Measurements from ENCODE around the gene GRIN2A. TPM values are rescaled to one million over a fixed set of nuclear protein-coding genes. Genes with fewer than 3 reads are reported as not detected.

The GRIN2A gene
- total RNA-seq (1.1 TPM), polyA plus RNA-seq (0.25 TPM)
- long read RNA-seq, donor 1 = 0 reads
- long read RNA-seq, donor 2 = 0 reads
- long read RNA-seq, donor 3 = 0 reads
- long read RNA-seq, donor 4 = 0 reads
- long read RNA-seq, donor 5 = 0 reads
- long read RNA-seq, donor 6 = 0 reads
- long read RNA-seq, donor 7 = 0 reads
- long read RNA-seq, donor 8 = 0 reads
- long read RNA-seq, donor 9 = 0 reads
- long read RNA-seq, donor 10 = 0 reads

- Histone ChIP-seq H3K4me1 (ENCODE audit: control insufficient read depth in 2 of 2, insufficient read depth in 2 of 2, low read length in 2 of 2) (peaks cover 2 to 6% of the 10 kb centered on the region in 2 donors), H3K36me3 (ENCODE audit: control insufficient read depth in 2 of 2, insufficient read depth in 2 of 2, low read length in 1 of 2) (no peaks in the 10 kb centered on the region), H3K4me3 (ENCODE audit: low read length in 2 of 2) (peak within 1 kb of the TSS in 1 of 2 donors; percentile 27), H3K9me3 (ENCODE audit: control insufficient read depth in 2 of 2, insufficient read depth in 1 of 2, low read length in 1 of 2) (no peaks in the 10 kb centered on the region), H3K27ac (ENCODE audit: low read depth in 1 of 2, low read length in 1 of 2) (no peak within 1 kb of the TSS), H3K27me3 (ENCODE audit: control insufficient read depth in 2 of 2, insufficient read depth in 1 of 2, low read length in 1 of 2) (peaks cover 57 to 75% of the 10 kb centered on the region in 2 donors)
- WGBS = 3% methylated on average over 64 of the region's 64 CpGs
- no peak for DNase-seq (ENCODE audit: low read depth in 6 of 9, low spot score in 9 of 9)
These were observed at the start of gene GRIN2A for GRCh38 chr16:10182222-10183053. Gene GRIN2A (minus strand): TSS chr16:10182428. CDS start chr16:10180411, 2,017 bp downstream.

GRCh38 chr16:10231563-10231962 is 49.3 kb upstream of the GRIN2A start:
- H3K4me3 ChIP-seq (ENCODE audit: low read length in 2 of 2) = no peak overlapping the region
- no peak overlapping the region for H3K27ac ChIP-seq (ENCODE audit: low read depth in 1 of 2, low read length in 1 of 2)
- H3K9me3 ChIP-seq (ENCODE audit: control insufficient read depth in 2 of 2, insufficient read depth in 1 of 2, low read length in 1 of 2) = peaks cover 0 to 5% of the 10 kb centered on the region in 2 donors
- WGBS = over 99% methylated on average over 2 of the region's 2 CpGs
- peaks cover 0 to 2% of the 10 kb centered on the region in 2 donors for H3K27me3 ChIP-seq (ENCODE audit: control insufficient read depth in 2 of 2, insufficient read depth in 1 of 2, low read length in 1 of 2)
- H3K4me1 ChIP-seq (ENCODE audit: control insufficient read depth in 2 of 2, insufficient read depth in 2 of 2, low read length in 2 of 2) = peaks cover 26 to 29% of the 10 kb centered on the region in 2 donors
- DNase-seq (ENCODE audit: low read depth in 6 of 9, low spot score in 9 of 9) = no peak
- H3K36me3 ChIP-seq (ENCODE audit: control insufficient read depth in 2 of 2, insufficient read depth in 2 of 2, low read length in 1 of 2) = no peaks in the 10 kb centered on the region

- H3K27ac ChIP-seq (ENCODE audit: low read depth in 1 of 2, low read length in 1 of 2) = peak overlapping the region; percentile 27 to 72
- peaks cover 0 to 5% of the 10 kb centered on the region in 2 donors for H3K9me3 ChIP-seq (ENCODE audit: control insufficient read depth in 2 of 2, insufficient read depth in 1 of 2, low read length in 1 of 2)
- DNase-seq (ENCODE audit: low read depth in 6 of 9, low spot score in 9 of 9) = peak in 1 of 9 donors; percentile 41
- WGBS = 6% methylated on average over 2 of the region's 2 CpGs
- no peaks in the 10 kb centered on the region for H3K27me3 ChIP-seq (ENCODE audit: control insufficient read depth in 2 of 2, insufficient read depth in 1 of 2, low read length in 1 of 2)
- peaks cover 41 to 49% of the 10 kb centered on the region in 2 donors for H3K4me1 ChIP-seq (ENCODE audit: control insufficient read depth in 2 of 2, insufficient read depth in 2 of 2, low read length in 2 of 2)
- no peak overlapping the region for H3K4me3 ChIP-seq (ENCODE audit: low read length in 2 of 2)
- H3K36me3 ChIP-seq (ENCODE audit: control insufficient read depth in 2 of 2, insufficient read depth in 2 of 2, low read length in 1 of 2) = no peaks in the 10 kb centered on the region
These were observed 46.6 kb upstream of the GRIN2A start for GRCh38 chr16:10228779-10229178.

DNA sequence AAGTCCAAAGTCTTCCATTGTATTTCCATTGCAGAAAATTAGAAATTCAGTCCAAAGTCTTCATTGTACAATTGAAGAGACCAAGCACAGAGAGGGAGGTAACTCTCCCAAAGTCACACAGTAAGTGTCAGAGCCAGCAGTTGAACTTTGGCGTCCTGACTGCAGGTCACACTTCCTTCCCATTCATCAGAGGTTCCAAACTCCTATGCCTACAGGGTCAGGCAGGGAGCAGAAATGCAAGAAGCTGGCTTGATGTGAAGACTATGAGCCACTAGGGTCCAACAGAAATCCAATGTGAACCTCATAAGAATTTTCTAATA is 44.7 kb upstream of the GRIN2A start:
- Histone ChIP-seq H3K27ac (ENCODE audit: low read depth in 1 of 2, low read length in 1 of 2) (peak overlapping the region in 1 of 2 donors; percentile 76), H3K27me3 (ENCODE audit: control insufficient read depth in 2 of 2, insufficient read depth in 1 of 2, low read length in 1 of 2) (no peaks in the 10 kb centered on the region), H3K9me3 (ENCODE audit: control insufficient read depth in 2 of 2, insufficient read depth in 1 of 2, low read length in 1 of 2) (no peaks in the 10 kb centered on the region), H3K4me3 (ENCODE audit: low read length in 2 of 2) (no peak overlapping the region), H3K36me3 (ENCODE audit: control insufficient read depth in 2 of 2, insufficient read depth in 2 of 2, low read length in 1 of 2) (no peaks in the 10 kb centered on the region), H3K4me1 (ENCODE audit: control insufficient read depth in 2 of 2, insufficient read depth in 2 of 2, low read length in 2 of 2) (peaks cover 51 to 62% of the 10 kb centered on the region in 2 donors)
- no peak for DNase-seq (ENCODE audit: low read depth in 6 of 9, low spot score in 9 of 9)
- 63% methylated on average over 1 of the region's 1 CpG for WGBS

DNA sequence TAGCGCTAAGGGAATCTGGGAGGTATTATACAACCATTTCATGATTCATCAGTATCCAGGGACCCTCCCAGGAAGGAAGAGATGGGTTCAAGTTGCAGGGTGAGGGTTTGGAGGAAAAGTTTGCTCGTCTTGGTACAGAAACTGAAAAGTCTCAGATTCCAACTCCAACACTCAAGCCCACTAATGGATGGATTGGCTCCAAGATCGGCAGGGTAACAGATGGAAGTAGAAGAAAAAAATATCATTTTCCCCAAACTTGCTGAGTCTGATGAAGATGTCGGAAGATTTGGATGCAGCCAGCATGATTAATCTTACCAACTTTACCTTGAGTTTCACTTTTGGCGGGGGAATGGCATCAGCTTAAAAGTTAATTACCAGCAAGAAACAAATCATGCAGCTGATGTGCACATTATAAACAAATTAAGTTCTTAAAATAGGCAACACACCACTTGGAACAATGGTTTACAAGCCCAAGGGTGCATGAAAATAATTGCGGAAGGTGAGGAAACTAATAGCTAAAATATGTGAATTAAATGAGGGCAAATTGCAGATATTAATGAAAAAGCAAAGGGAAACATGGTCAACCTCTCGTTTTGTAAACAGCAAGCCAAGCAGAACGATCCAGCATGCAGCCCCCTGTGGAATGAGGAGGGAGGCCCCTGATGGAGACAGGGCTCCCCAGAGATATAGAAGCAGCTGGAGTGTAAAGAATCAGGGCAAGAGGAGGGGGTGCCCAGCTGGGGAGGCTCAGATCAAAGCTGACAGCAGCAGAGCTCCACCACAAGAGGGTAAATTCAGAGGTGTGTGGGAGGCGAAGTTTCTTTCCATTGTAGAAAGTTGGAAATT is 44.1 kb upstream of the GRIN2A start:
- Histone ChIP-seq H3K27me3 (ENCODE audit: control insufficient read depth in 2 of 2, insufficient read depth in 1 of 2, low read length in 1 of 2) (no peaks in the 10 kb centered on the region), H3K27ac (ENCODE audit: low read depth in 1 of 2, low read length in 1 of 2) (peak overlapping the region in 1 of 2 donors; percentile 76), H3K9me3 (ENCODE audit: control insufficient read depth in 2 of 2, insufficient read depth in 1 of 2, low read length in 1 of 2) (no peaks in the 10 kb centered on the region), H3K36me3 (ENCODE audit: control insufficient read depth in 2 of 2, insufficient read depth in 2 of 2, low read length in 1 of 2) (no peaks in the 10 kb centered on the region), H3K4me1 (ENCODE audit: control insufficient read depth in 2 of 2, insufficient read depth in 2 of 2, low read length in 2 of 2) (peaks cover 55 to 67% of the 10 kb centered on the region in 2 donors), H3K4me3 (ENCODE audit: low read length in 2 of 2) (no peak overlapping the region)
- peak in 4 of 9 donors; percentile 35 to 62 (median 58) for DNase-seq (ENCODE audit: low read depth in 6 of 9, low spot score in 9 of 9)
- 73% methylated on average over 9 of the region's 9 CpGs for WGBS

GRCh38 chr16:10225653-10226052 is 43.4 kb upstream of the GRIN2A start:
- DNase-seq (ENCODE audit: low read depth in 6 of 9, low spot score in 9 of 9) = no peak
- H3K4me3 ChIP-seq (ENCODE audit: low read length in 2 of 2) = no peak overlapping the region
- no peak overlapping the region for H3K27ac ChIP-seq (ENCODE audit: low read depth in 1 of 2, low read length in 1 of 2)
- peaks cover 59 to 74% of the 10 kb centered on the region in 2 donors for H3K4me1 ChIP-seq (ENCODE audit: control insufficient read depth in 2 of 2, insufficient read depth in 2 of 2, low read length in 2 of 2)
- H3K9me3 ChIP-seq (ENCODE audit: control insufficient read depth in 2 of 2, insufficient read depth in 1 of 2, low read length in 1 of 2) = no peaks in the 10 kb centered on the region
- 91% methylated on average over 6 of the region's 6 CpGs for WGBS
- no peaks in the 10 kb centered on the region for H3K36me3 ChIP-seq (ENCODE audit: control insufficient read depth in 2 of 2, insufficient read depth in 2 of 2, low read length in 1 of 2)
- H3K27me3 ChIP-seq (ENCODE audit: control insufficient read depth in 2 of 2, insufficient read depth in 1 of 2, low read length in 1 of 2) = no peaks in the 10 kb centered on the region

DNA sequence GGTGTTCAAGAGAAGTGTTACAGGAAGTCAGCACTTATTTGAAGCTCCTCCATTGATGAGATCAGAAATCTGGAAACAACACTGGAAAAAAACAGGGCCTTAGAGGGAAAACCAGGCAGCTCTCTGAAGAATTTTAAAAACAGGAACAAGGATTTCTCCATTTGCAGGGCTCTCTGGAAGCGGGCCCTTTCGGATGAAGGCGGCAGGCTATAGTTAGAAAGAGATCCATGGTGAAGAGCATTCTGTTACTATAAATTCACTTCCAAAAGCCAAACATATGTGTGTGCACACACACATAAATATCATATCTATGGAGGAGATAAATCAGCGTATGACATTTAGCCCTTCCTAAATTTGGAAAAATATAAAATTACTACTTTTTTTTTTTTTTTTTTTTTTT is 42.6 kb upstream of the GRIN2A start:
- Histone ChIP-seq H3K4me1 (ENCODE audit: control insufficient read depth in 2 of 2, insufficient read depth in 2 of 2, low read length in 2 of 2) (peaks cover 61 to 82% of the 10 kb centered on the region in 2 donors), H3K36me3 (ENCODE audit: control insufficient read depth in 2 of 2, insufficient read depth in 2 of 2, low read length in 1 of 2) (no peaks in the 10 kb centered on the region), H3K9me3 (ENCODE audit: control insufficient read depth in 2 of 2, insufficient read depth in 1 of 2, low read length in 1 of 2) (no peaks in the 10 kb centered on the region), H3K27me3 (ENCODE audit: control insufficient read depth in 2 of 2, insufficient read depth in 1 of 2, low read length in 1 of 2) (no peaks in the 10 kb centered on the region), H3K4me3 (ENCODE audit: low read length in 2 of 2) (no peak overlapping the region), H3K27ac (ENCODE audit: low read depth in 1 of 2, low read length in 1 of 2) (no peak overlapping the region)
- DNase-seq (ENCODE audit: low read depth in 6 of 9, low spot score in 9 of 9) = no peak
- over 99% methylated on average over 4 of the region's 4 CpGs for WGBS

DNA sequence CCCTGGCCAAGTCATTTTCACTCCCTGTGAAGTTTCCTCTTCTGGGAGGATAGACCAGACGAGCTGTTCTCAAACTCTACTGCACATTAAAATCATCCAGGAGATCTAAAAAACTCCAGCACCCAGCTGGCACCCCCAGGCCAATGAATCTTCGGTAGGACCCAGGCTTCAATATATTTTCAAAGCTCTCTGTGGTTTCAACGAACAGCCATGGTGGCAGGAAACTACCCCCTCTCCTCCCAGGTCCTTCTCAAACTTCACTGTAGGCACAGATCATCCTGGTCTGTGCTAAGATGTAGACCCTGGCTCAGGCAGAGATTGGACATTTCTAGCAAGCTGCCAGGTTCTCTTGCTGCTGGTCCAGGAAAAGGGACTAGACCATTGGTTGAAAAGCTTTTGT is 38.7 kb upstream of the GRIN2A start:
- peak in 2 of 9 donors; percentile 21 to 34 for DNase-seq (ENCODE audit: low read depth in 6 of 9, low spot score in 9 of 9)
- no peaks in the 10 kb centered on the region for H3K27me3 ChIP-seq (ENCODE audit: control insufficient read depth in 2 of 2, insufficient read depth in 1 of 2, low read length in 1 of 2)
- H3K27ac ChIP-seq (ENCODE audit: low read depth in 1 of 2, low read length in 1 of 2) = peak overlapping the region; percentile 59 to 69
- H3K4me1 ChIP-seq (ENCODE audit: control insufficient read depth in 2 of 2, insufficient read depth in 2 of 2, low read length in 2 of 2) = peaks cover 46 to 70% of the 10 kb centered on the region in 2 donors
- whole genome bisulfite sequencing = 10% methylated on average over 3 of the region's 3 CpGs
- no peaks in the 10 kb centered on the region for H3K36me3 ChIP-seq (ENCODE audit: control insufficient read depth in 2 of 2, insufficient read depth in 2 of 2, low read length in 1 of 2)
- H3K4me3 ChIP-seq (ENCODE audit: low read length in 2 of 2) = no peak overlapping the region
- H3K9me3 ChIP-seq (ENCODE audit: control insufficient read depth in 2 of 2, insufficient read depth in 1 of 2, low read length in 1 of 2) = no peaks in the 10 kb centered on the region

All from thymus (tissue), 14 donors.